NCI-H774 (cell line): ENCODE measurements around the gene ITPR1.
A peak's percentile ranks its signal among the peaks of the same experiment; 100 is the strongest.
"Not testable (repeated sequence)": the region's sequence is repeated elsewhere in the genome, so short reads cannot be mapped to it uniquely, and the experiment has no call there.

ENCODE experiments used
- DNase-seq: peaks from one replicate; lab custom pipeline; 2025; lab: John Stamatoyannopoulos, UW

ITPR1 gene

GRCh38 chr3:4758957-4759656 lies 266.0 kb downstream of the ITPR1 start:
- DNase-seq: no peak

DNA sequence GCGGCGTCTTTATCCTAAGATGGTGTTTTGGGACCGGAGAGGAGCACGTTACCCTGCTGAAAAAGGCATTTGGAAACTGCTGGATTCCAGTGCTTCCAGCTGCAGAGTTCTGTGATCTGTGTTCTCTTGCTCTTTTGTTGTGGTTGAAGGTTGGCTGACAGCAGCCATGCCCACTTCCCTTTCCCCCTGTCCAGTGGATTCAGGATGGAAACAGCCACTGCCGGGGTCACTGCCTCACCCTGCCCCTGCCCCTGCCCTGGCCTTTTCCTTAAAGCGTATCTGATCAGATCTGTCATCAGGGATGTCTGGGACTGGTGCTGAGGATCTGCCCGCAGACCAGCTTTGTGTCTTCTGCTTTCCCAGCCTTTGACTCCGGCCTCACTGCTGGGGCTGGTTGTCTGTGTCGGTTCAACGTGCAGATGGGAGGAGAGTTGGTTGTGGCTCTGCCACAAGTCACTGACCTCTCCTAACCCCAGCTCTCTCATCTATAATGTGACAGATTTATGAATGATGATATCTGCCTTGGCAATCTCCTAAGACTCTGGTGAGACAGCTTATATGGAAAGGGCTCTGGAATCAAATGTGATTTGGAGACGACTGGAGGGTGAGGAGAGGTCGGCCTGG lies 266.7 kb downstream of the ITPR1 start:
- DNase-seq: no peak

DNA sequence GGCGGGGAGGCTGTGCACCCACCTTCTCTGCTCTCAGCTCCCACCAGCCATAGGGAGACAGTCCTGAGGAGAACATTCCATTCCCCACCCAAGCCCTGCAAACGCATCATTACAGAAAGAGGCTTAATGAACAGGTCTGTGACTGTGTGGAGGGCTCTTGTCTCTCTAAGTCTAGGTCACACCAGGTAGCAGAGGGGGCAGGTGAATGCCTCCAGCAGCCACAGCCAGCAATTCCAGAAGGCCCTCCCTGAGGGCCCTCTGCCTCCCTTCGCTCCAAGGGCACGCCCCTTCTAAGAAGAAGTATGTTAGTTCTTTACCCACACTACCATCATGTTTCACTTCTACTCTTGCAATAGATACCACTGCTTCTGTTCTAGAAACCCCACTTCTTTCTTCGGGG lies 268.6 kb downstream of the ITPR1 start:
- no peak for DNase-seq

GRCh38 chr3:4762481-4763230 lies 269.5 kb downstream of the ITPR1 start:
- DNase-seq: not testable (repeated sequence)

- no peak for DNase-seq
These were observed 270.6 kb downstream of the ITPR1 start for GRCh38 chr3:4763604-4764247.

- DNase-seq: no peak
These were observed 272.1 kb downstream of the ITPR1 start for GRCh38 chr3:4765212-4765611.

- no peak for DNase-seq
These were observed 273.1 kb downstream of the ITPR1 start for GRCh38 chr3:4766263-4766662.

DNA sequence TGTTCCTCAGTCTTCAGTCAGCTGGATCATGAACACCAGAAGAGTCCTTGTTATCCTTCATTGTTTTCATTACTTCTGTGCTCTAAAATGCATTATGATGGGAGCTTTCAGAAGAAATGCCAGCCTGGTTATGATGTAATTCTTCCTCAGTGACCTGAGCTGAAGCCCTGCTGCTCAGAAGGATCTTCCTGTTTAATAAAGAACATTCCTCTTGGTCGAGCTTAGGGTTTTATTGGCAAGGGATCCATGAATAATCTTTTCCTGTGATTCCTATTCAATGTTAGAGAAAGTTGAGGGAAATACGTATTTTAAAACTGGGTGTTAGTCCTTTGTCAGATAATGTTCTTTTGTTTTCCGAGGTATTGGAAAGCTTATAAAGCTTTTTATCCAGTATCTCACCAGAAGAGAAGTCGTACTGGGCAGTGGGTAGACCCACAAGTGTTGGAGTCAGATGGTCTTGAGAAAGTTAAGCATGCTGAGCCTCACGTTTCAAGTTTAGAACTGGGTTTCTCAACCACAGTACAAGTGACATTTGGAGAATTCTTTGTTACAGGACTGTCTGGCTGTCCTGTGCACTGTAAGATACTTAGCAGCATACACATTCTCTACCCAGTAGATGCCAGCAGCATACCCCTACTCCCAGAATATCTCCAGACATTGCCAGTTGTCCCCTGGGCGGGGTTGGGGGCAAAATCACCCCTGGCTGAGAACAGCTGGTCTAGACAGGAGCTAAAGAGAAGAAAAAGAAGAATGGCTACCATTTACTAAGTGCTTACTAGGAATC lies 273.8 kb downstream of the ITPR1 start:
- DNase-seq: no peak

DNA sequence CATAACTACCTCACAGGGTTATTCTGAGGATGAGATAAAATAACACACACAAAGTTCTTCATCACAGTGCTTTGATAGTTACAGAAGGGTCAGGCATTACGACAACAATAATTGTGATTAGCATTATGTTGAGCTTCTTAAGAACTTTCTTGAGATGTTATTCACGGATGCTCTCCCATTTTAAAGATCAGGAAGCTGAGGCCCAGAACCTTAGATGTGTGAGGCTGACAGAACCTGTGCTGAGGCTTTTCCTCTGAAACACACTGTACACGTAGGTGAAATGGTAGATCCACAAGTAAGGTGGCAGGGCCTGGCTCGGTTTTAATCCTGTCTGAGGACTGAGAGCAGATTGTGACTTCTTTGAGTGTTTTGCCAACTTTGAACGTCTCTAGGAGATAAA lies 274.9 kb downstream of the ITPR1 start:
- DNase-seq: no peak

DNA sequence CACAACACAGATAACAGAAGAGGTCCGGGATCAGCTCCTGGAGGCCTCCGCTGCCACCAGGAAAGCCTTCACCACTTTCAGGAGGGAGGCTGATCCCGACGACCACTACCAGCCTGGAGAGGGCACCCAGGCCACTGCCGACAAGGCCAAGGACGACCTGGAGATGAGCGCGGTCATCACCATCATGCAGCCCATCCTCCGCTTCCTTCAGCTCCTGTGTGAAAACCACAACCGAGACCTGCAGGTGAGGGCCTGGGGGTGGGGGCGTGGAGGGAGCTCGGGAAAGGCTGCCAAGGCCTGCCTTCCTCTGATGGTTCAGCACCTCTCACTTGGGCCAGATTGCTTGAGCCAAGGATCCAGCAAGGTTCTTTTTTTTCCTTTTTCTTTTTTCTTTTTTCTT lies 275.4 kb downstream of the ITPR1 start:
- no peak for DNase-seq

DNA sequence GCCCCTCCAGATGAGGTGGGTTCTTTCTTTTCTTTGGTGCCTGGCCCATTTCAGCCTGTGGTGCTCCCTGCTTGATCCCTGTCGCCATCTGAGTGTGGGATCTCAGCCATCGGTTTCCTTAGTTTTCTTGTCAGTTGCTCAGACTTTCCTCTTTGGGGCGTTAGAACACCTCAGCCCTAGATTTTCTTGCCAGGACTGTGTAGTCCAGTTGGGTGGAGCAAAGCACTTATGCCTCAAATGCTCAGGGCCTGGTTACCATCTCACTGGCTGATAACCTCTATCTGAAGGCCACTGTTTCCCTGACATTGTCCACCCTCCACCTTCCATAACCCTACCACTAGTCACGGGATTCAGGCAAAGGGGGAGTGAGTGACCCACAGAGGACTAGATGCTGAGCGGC lies 277.4 kb downstream of the ITPR1 start:
- DNase-seq: no peak

GRCh38 chr3:4771243-4771642 lies 278.1 kb downstream of the ITPR1 start:
- DNase-seq: no peak

DNA sequence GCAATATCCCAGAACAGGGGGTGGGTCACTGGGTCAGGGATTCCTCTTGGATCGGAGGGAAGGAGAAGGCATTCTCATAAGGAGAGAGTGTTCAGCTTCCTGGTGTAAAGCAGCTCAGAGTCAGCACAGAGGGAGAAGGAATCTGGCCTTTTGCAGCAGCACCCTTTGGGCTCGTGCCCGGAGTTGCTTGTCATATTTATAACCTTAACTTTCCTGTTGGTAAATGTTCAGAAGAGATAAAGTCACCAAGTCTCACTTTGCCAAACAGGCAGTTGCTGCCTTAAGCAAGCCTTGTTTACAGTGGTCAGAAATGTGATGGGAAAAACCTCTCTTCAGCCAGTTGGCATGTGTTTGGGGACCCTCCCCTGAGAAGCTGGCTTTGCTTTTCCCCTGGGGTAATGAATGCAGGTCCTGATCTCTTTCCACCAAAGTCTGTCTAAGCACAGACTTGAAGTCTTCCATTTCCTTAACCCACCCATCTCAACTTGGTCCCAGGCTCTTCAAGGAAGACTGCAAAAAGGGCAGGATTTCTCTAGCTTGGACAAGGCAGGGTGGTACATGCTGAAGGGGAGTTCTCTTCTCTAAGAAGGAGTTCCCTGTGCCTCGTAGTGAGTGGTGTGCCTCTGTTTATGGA lies 279.1 kb downstream of the ITPR1 start:
- no peak for DNase-seq

GRCh38 chr3:4772858-4773257 lies 279.7 kb downstream of the ITPR1 start:
- no peak for DNase-seq

DNA sequence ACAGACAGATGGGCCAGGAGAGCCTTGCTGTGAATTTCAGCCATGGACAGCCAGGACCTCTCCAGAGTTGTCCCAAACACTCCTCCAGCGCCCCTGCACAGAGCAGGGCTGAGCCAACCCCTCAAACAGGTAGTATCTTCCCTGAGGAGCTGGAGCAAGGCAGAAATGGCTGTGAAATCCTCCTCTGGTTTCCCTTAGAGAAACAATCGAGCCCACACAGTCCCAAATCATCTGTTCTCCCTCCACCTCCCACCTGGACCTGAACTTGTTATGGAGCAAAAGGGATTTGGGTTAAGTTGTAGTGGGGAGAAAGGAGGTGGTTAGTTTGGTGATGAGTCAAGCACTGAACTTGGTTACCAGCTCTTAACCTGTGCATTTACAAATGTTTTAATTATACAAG lies 280.4 kb downstream of the ITPR1 start:
- no peak for DNase-seq

GRCh38 chr3:4774531-4774930 lies 281.4 kb downstream of the ITPR1 start:
- peak; percentile 13 for DNase-seq

GRCh38 chr3:4776399-4776979 lies 283.3 kb downstream of the ITPR1 start:
- DNase-seq: no peak

- peak; percentile 28 for DNase-seq
These were observed 283.9 kb downstream of the ITPR1 start for GRCh38 chr3:4776980-4777581.

DNA sequence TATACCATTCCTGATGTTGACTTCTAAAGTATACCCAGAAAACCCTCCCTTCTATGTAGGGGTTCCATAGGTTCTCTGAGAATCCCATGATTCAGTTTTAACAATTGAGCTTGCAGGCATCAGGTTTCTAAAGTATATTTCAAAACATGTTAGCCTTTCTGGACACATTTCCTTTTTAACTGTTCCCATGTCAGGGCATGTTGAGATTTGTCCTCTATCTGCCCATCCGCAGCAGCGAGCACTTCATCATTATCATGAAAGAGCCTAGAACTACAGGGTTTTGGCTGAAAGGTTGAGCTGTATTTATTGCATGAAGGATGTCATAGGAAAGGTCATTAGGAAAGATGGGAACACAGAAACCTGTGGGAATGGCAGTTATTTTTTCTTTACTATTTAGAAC lies 285.0 kb downstream of the ITPR1 start:
- DNase-seq: no peak

- DNase-seq: no peak
These were observed 285.6 kb downstream of the ITPR1 start for GRCh38 chr3:4778740-4779139.

DNA sequence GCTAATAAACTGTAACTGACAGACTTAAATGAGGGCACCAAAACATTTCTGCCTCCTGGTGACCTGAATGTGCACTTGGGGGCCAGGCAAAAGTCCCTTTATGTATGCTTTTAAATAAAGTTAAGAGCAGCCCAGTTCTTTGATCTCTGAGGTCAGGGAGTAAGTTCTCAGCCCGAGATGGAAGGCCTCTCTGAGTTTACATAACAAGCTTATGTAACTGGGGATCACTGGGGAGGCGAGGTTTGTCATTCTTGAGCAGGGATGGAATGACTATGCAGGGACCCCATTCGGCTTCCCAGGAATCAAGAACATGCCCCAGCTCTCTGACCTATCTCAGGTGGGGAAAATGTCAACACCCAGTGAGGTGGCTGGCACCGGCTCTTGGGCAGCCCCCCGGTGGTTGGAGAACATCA lies 287.4 kb downstream of the ITPR1 start:
- DNase-seq: no peak
